ENCODE results near the gene TUBGCP3.

TUBGCP3 gene

GRCh38 chr13:112450904-112451240 lies 137.1 kb downstream of the TUBGCP3 start:
- no peak for DNase-seq

GRCh38 chr13:112450118-112450903 lies 137.6 kb downstream of the TUBGCP3 start:
- DNase-seq: no peak

GRCh38 chr13:112449545-112449930 lies 138.4 kb downstream of the TUBGCP3 start:
- no peak for DNase-seq

GRCh38 chr13:112448621-112449544 lies 139.1 kb downstream of the TUBGCP3 start:
- DNase-seq: no peak

- DNase-seq: no peak
These were observed 140.0 kb downstream of the TUBGCP3 start for GRCh38 chr13:112447761-112448603.

GRCh38 chr13:112447306-112447705 lies 140.6 kb downstream of the TUBGCP3 start:
- DNase-seq: no peak

- DNase-seq: no peak
These were observed 141.1 kb downstream of the TUBGCP3 start for GRCh38 chr13:112446867-112447266.

GRCh38 chr13:112446347-112446861 lies 141.5 kb downstream of the TUBGCP3 start:
- no peak for DNase-seq

- no peak for DNase-seq
These were observed 142.3 kb downstream of the TUBGCP3 start for GRCh38 chr13:112445411-112446271.

- no peak for DNase-seq
These were observed 143.2 kb downstream of the TUBGCP3 start for GRCh38 chr13:112444416-112445399.

GRCh38 chr13:112443995-112444311 lies 144.0 kb downstream of the TUBGCP3 start:
- DNase-seq: peak; percentile 32

- DNase-seq: no peak
These were observed 144.6 kb downstream of the TUBGCP3 start for GRCh38 chr13:112443191-112443994.

GRCh38 chr13:112442483-112443090 lies 145.4 kb downstream of the TUBGCP3 start:
- DNase-seq: no peak

- DNase-seq: no peak
These were observed 146.1 kb downstream of the TUBGCP3 start for GRCh38 chr13:112441779-112442310.

- no peak for DNase-seq
These were observed 146.7 kb downstream of the TUBGCP3 start for GRCh38 chr13:112441226-112441625.

- DNase-seq: no peak
These were observed 149.4 kb downstream of the TUBGCP3 start for GRCh38 chr13:112438515-112438914.

GRCh38 chr13:112438094-112438493 lies 149.9 kb downstream of the TUBGCP3 start:
- DNase-seq: no peak

GRCh38 chr13:112435973-112436372 lies 152.0 kb downstream of the TUBGCP3 start:
- DNase-seq: no peak

All from NCI-H510A (cell line).